IPS-NIHi11 (cell line): ENCODE results near the gene TOP2A.
"Not testable (repeated sequence)": the region's sequence is repeated elsewhere in the genome, so short reads cannot be mapped to it uniquely, and the experiment has no call there.

ENCODE experiments used
- DNase-seq: peaks from one replicate; pipeline ENCODE4 v3.0.0; 2012; ENCODE audit warnings: mixed read lengths, low spot score

Gene TOP2A

DNA sequence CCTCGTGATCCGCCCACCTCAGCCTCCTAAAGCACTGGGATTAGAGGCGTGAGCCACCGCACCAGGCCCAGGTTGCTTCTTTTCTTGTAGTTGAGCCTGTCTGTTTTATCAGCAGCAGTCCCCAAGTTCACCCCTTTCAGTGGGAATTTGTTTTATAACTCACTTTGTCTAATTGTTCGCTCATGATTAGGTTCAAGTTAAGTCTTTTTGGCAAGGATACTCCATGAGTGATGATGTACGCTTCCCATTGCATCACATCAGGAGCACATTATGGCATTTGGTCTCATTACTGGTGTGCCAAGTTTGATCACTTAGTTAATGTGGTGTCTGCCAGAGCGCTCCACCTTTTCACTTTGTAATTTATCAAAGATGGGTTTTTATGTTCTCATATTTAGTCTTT is 38.7 kb downstream of the TOP2A start:
- no peak for DNase-seq

DNA sequence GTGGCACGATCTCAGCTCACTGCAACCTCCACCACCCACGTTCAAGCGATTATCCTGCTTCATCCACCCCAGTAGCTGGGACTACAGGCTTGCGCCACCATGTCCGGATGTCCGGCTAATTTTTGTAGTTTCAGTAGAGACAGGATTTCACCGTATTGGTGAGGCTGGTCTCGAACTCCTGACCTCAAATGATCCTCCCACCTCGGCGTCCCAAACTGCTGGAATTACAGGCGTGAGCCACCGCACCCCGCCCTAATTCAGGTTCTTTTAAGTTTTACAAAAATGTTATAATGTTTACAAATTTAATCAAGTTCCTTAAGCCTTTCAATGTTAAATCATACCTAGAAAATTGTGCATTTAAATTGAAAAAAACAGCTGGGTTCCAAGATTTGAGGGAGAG is 39.9 kb downstream of the TOP2A start:
- DNase-seq: no peak

DNA sequence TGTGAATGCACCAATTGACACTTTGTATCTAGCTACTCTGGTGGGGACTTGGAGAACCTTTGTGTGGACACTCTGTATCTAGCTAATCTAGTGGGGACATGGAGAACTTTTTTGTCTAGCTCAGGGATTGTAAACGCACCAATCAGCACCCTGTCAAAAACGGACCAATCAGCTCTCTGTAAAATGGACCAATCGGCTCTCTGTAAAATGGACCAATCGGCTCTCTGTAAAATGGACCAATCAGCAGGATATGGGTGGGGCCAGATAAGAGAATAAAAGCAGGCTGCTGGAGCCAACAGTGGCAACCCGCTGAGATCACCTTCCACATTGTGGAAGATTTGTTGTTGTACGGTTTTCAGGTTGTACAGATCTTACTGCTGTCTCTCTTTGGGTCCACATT is 41.2 kb downstream of the TOP2A start:
- DNase-seq: not testable (repeated sequence)

DNA sequence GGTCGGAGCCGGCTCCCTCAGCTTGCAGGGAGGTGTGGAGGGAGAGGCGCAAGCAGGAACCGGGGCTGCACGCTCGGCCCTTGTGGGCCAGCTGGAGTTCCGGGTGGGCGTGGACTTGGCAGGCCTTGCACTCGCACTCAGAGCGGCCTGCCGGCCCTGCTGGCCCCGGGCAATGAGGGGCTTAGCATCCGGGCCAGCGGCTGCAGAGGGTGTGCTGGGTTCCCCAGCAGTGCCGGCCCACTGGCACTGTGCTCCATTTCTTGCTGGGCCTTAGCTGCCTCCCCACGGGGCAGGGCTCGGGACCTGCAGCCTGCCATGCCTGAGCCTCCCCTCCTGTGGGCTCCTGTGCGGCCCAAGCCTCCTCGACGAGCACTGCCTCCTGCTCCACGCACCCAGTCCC is 41.9 kb downstream of the TOP2A start:
- not testable (repeated sequence) for DNase-seq

DNA sequence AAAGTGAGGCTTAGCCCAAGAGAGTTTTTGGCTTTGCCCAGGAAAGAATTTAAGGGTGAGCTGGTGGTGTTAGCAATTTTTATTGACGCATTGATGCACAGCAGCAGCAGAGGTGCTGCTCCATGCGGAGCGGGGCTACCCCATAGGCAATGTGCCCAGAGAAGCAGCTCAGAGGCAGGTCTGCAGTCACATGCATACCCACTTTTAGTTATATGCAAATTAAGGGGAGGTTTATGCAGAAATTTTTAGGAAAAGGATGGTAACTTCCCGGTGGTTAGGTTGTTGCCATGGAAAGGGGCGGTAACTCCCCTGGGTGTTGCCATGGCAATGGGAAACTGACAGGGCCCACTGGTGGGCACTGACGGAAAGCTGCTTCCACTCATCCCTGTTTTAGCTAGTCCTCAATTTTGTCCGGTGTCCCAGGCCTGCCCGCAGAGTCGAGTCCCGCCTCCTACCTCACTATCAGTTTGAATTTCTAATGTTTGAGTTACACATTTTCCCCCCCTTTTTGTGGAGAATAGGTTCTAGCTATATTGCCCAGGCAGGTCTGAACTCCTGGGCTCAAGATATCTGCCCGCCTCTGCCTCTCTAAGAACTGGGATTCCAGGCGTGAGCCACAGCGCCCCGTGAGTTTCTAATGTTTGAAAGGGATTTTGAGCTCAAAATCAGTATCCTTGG is 42.7 kb downstream of the TOP2A start:
- no peak for DNase-seq

DNA sequence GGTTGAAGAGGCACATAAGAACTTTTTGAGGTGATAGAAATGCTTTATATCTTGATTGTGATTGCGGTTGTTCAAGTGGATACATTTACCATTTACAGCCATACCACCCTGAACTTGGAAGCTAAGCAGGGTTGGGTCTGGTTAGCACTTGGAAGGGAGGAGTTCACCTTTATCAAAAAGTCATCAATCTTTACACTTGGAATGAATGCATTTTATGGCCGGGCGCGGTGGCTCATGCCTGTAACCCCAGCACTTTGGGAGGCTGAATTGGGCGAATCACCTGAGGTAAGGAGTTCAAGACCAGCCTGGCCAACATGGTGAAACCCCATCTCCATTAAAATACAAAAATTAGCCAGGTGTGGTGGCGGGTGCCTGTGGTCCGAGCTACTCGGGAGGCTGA is 43.7 kb downstream of the TOP2A start:
- DNase-seq: no peak

DNA sequence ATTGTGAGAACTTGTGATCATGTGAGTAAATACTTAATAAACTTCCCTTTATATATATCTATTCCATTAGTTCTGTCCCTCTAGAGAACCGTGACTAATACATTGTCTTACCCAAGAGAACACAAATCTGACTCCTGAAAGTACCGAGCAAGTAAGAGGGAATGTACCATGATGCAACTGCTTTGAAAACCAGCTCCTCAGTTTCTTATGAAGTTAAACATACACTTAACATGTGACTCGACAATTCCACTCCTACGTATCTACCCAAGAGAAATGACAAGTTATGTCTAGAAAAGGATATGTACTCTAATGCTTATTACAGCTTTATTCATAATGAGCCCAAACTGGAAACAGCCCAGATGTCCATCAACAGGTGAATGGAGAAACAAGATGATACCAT is 44.4 kb downstream of the TOP2A start:
- DNase-seq: no peak

DNA sequence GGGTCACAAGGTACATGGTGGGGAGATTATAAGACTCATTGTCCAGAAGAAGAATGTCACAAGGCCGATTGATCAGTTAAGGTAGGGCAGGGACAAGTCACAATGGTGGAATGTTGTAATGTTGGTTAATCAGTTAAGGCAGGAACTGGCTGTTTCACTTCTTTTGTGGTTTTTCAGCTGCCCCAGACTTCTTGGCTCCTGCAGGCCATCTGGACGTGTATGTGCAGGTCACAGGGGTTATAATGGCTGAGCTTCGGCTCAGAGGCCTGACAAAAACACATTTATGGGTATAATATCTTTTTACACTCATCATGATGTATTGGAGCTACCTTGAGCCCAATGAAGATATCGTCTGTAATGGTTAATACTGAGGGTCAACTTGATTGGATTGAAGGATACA is 45.1 kb downstream of the TOP2A start:
- not testable (repeated sequence) for DNase-seq

DNA sequence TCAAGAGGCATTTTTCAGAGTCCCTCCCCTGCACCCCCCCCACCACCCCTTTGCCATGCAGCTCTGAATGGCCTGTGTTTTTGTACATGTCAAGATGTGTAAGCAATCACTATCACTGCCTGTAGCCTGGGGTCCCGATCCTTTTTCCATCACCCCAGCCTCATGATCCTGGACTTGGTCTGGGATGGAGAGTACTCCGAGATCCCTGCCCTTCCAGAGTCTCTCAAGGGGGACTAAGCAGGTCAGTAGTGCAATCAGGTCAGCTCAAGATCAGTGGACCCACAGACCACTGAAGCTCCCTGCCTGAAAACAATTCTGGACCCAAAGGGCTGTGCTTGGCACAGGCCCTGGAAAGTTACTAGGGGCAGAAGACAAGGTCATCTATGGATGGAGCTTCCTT is 45.7 kb downstream of the TOP2A start:
- no peak for DNase-seq

DNA sequence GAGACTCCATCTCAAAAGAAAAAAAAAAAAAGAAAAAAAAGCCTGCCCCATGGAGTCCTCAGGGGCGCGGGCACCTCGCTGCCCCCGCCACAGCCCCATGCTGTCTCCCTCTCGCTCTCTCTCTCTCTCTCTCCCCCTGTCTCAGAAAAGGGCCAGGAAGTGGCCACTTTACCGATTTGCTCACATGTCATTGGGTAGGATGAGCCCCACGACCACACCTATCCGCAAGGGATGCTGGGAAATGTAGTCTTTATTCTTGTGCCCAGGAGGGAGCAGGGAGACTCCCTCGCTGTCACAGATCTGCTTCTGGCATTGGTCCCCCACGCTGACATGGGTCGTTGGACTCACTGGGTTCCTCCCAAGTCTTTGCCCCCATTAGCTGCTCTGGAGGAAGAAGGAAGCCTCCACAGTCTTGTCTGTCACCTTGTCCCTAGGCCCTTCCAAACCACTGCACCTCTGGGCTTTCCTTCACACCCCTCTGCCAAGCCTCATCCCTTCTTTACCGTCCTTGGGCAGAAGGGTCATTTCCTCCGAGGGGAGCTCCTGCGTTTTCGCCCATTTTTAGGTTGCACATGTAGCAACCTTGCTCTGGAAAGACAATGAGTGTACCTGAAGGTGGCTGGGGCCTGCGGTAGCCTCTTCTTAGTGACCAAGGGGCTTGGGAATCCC is 46.3 kb downstream of the TOP2A start:
- DNase-seq: peak; percentile 67

DNA sequence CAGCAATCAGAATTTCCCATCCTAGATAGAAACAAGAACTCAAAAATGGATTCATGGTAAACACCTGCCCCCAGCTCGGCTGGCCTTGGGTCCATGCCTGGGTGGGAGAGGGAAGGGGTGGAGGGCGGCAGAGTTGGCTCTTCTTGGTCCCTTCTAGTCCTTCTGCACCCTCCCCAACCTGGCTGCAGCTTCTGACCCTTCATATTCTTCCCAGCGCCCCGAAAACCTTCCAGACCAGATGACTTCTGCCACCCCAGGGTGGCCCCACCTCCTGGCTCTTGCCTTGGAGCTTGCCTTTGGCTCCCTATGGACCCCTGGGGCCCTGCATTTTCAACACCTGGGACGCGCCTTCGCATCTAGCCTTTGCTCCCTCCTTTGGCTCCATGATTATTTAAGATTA is 47.8 kb downstream of the TOP2A start:
- DNase-seq: no peak

DNA sequence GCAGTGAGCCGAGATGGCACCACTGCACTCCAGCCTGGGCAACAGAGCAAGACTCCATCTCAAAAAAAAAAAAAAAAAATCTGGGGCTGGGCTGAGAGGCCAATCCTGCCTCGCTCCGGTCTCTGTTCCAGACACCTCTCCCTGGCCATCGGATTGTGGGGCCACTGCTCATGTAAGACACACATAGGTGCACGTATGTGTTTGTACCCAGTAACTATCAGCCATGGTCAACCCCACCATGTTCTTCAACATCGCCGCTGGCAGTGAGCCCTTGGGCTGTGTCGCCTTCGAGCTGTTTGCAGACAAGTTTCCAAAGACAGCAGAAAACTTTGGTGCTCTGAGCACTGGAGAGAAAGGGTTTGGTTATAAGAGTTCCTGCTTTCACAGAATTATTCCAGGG is 50.0 kb downstream of the TOP2A start:
- not testable (repeated sequence) for DNase-seq

DNA sequence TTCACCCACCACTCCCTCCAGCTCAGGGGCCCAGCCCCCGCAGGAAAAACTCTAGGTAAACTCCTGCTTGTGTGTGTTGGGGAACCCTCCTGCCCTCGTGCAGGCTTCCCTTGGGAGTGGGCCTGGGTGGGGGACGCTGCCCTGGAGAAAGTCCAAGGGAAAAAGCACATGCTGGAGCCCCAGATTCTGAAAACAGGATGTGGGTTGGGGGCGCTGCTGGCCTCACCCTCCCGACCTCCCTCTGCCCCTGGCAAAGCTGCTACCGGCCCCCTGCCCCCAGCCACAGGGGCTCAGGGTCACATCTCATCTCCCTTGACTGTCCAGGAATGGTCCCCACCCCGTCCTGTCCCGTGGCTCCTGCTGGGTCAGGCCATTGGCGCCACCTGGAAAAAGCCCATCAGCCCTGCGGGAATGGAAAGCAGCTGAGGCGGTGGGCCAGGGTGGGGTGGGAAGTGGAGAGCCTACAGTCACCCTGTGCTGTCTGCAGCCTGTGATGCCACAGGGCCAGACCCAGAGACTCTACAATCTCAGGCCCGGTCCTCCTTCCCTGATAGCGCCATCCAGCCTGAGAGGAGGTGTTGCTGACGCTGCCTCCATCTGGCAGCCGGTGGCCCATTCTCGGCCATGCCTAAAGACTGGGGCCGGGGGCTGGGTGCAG is 50.7 kb downstream of the TOP2A start:
- DNase-seq: no peak

DNA sequence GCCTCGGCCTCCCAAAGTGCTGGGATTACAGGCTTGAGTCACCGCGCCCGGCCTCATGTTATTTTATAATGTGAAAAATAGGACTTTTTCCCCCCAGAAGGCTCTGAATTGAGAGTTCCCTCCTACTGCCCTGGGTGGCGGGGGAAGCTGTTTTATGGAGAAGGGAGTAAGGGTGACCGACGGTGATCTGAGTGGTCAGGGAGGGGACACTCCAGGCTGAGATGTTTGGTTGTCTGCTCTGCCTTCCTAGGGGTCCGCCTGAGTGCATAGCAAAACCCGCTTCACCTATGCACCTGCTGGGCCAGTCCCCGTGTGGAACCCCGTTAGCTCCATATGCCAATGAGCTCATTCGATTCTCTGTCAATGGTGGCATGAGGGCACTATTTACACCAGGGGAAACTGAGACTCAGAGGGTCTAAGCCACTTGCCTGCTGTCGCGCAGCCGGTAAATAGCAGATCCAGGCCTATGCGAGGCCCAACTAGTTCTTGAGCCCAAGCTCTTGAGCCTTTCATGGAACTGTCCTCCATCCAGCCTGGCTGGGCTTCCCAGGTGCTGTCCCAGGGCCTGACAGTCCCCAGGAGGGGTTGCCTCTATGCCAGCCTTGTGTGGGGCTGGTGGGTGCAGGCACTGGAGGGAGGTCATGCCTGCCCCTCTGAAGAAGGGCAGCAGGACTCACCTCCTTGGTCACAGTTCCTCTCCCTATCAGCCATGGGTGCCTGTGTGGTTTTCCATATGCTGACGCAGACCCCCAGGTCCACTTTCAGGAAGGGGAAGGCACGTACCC is 51.4 kb downstream of the TOP2A start:
- no peak for DNase-seq

DNA sequence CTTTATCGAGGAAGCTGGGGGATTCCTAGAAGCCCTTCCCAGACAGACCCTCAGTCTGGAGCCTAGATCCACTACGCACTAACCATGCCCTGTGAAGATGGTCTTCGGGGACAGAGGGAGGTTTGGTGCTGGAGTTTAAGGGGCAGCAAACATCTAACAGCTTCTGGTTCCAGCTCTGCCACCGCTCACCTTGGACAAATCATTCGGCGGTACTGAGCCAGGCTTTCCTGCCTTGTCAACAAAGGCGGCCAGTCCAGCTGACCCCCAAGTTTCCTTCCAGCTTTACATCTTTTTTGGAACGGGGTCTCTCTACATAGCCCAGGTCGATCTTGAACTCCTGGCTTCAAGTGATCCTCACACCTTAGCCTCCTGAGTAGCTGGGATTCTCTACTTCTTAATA is 52.8 kb downstream of the TOP2A start:
- DNase-seq: no peak

DNA sequence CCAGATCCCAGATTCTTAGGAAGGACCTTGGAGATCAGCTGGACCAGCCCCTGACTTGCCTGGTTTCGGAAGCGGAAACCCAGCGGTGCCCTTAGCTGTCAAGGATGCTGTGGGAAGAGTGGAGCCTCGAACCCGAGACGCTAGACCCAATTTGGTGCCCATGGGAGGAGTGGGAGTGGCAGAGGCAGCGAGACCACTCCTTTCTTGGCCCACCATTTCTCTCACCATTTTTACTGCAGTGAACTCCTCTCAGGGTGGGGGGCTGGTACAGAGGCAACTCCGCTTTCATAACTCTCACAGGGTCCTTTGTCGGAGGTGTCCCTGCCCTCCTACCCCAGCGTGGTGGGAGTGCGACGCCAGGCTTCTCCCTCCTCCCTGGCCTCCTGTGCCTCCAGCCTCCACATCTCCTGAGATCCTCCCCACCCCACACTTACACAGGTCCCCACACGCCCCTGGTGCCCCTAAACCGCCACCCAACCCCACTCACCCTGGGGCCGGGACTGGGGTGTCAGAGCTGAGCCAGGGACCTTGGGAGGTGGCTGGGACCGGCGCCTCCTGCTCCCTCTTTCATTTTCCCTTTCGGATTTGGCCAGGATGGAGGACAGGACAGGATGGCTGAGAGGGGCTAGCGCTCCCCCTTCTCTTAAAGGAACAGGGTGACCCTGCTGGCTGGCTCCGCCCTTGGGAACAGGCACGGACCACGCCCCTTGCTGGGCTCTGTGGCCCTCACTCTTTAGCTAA is 53.4 kb downstream of the TOP2A start, which contains the start of gene GJD3:
TSS of gene GJD3 (minus strand) at position 617 of the 741 bp plus-strand sequence. CDS start 922 bp downstream, outside the sequence.
- DNase-seq: peak; percentile 67

DNA sequence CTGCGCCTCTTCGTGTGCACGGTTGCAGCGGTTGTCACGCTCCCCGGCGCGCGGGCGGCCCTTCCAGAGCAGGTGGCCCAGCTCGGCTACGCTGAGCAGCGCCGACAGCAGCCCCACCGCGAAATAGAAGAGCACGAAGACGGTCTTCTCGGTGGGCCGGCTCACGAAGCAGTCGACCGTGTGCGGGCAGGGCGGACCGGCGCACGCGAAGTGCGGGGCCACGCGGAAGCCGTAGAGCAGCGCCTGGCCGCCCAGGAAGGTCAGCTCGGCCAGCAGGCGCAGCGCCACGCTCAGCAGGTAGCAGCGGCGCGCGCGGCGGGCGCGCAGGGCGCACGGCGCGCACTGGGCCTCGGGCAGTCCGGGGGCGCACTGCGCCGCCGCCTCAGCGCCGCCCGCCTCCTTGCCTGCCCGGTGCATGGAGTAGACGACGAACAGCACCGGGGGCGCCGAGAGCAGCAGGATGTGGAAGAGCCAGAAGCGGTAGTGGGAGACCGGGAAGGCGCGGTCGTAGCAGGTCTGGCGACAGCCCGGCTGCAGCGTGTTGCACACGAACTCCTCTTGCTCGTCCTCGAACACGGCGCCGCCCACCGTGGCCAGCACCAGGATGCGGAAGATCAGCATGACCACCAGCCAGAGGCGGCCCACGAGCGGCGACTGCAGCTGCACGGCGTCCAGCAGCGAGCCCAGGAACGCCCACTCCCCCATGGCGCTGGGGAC is 54.4 kb downstream of the TOP2A start:
- DNase-seq: no peak

DNA sequence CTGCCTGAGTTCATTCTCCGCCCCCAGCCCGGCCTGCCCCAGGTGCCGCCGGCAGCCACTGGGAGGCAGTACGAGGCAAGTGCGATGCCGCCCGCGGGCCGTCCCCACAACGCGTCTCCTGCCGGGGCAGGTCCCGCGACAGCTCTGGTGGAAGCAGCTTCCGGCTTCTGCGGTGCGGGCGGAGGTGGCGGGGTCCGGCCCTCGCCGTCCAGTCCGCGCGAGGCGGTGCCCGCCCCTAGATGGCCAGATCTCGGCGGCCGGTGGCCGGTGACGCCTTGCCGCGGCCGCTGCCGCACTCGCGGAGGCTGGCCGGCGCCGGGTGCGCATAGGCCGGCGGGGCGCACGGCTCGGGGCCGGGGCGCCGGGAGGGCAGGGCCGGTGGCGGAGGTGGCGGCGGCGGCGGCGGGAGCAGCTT is 55.0 kb downstream of the TOP2A start:
- DNase-seq: peak; percentile 92

DNA sequence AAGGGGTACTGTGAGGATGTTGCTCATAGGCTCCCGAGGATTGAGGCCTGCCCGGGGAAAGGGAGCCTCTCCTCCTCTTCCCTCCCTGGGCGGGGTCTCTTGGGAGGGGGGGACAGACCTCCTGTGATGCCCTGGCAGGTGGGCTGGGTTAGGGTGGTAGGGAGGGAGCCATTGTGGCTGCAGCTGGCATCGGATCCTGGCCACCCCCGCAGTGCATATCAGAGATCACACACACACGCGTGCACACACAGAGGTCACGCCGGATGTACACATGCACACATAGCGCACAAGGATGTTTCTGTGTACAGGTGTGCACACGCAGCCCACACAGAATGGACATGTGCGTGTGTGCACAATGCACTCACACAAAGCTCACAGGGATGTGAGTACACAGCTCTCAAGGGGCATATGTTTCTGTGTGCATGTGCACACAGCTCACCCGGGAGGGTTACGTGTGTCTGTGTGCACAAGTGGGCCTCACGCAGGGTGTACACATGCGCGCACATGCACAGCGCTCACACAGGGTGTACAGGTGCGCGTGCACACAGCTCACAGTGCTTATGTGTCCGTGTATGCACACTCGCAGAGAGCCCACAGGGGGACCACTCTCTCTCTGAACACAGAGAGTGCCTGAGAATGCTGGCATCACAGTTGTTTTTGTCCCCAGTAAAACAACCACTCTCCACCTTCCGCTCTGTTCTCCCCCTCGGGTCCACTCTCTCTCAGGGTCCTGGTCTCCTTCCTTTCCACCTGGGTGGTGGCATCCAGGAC is 55.6 kb downstream of the TOP2A start:
- no peak for DNase-seq
